ENCODE measurements around the gene KCTD5. TPM values are rescaled to one million over a fixed set of nuclear protein-coding genes. Genes with fewer than 3 reads are reported as not detected.

The KCTD5 gene
- total and polyA plus RNA-seq, 10 of the 15 experiments (the other 5 are each of a cell fraction or from before 2014, with no cell fraction given): 0.58 to 56.4 (median 37.3) TPM

DNA sequence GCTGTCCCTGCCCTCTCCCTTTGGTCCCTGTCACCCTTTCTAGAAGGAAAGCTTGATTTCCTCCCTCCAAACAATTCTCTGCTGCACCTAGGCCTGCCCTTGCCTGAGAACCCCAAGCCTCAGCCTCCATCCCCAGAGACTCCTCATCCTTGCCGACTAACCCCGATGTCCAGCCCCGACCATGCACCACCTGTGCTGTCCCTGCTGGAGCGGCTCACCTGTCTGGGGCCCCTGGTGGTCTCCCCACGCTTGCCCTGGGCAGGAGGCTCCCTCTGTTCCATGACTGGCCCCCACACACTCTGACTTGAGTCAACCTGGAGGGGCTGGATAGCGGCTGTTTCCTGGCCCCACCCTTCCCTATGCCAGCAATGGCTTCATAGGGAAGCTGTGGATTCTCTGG, 58.2 kb downstream of the KCTD5 start:
- WGBS (ENCODE audit: insufficient coverage, insufficient replicate concordance, low lambda C conversion rate, missing lambda C conversion rate): 44% methylated on average over 6 of the region's 6 CpGs
- no peak overlapping the region for H3K4me2 ChIP-seq (ENCODE audit: control insufficient read depth, insufficient read depth)
- H3K79me2 ChIP-seq (ENCODE audit: control insufficient read depth, insufficient read depth, low read length): no peaks in the 10 kb centered on the region
- H3K9ac ChIP-seq (ENCODE audit: control insufficient read depth, insufficient read depth, low read length): no peak overlapping the region; the same call in 1 of the 2 replicates
- DNase-seq (ENCODE audit: low read depth, low spot score) (no peak), ATAC-seq (no peak), FAIRE-seq (no peak)
- CTCF ChIA-PET: no interaction called here
- intact Hi-C loops (cut with micrococcal nuclease; ENCODE audit: unreplicated experiment): no loop called here
- no peaks in the 10 kb centered on the region for H3K9me3 ChIP-seq (replicated peaks; ENCODE audit: control insufficient read depth, insufficient read depth, low read length)
- BruUV-seq (replicated peaks): no TSS peak
- TF ChIP-seq, protein P1, sequence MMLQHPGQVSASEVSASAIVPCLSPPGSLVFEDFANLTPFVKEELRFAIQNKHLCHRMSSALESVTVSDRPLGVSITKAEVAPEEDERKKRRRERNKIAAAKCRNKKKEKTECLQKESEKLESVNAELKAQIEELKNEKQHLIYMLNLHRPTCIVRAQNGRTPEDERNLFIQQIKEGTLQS (IDR thresholded peaks at IDR 0.05; ENCODE audit: borderline replicate concordance, extremely low read depth, low read depth, low read length): no peak
- TF ChIP-seq, protein P2, sequence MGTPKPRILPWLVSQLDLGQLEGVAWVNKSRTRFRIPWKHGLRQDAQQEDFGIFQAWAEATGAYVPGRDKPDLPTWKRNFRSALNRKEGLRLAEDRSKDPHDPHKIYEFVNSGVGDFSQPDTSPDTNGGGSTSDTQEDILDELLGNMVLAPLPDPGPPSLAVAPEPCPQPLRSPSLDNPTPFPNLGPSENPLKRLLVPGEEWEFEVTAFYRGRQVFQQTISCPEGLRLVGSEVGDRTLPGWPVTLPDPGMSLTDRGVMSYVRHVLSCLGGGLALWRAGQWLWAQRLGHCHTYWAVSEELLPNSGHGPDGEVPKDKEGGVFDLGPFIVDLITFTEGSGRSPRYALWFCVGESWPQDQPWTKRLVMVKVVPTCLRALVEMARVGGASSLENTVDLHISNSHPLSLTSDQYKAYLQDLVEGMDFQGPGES (IDR thresholded peaks at IDR 0.05): no peak
- no peak for TF ChIP-seq POU2F2 (IDR thresholded peaks at IDR 0.05; ENCODE audit: borderline replicate concordance, low read depth, low read length)
- TF ChIP-seq NFYB (IDR thresholded peaks at IDR 0.05; ENCODE audit: insufficient read depth, low read depth, low read length): no peak
- TF ChIP-seq RBBP5 (conservative IDR thresholded peaks at IDR 0.05): no peak
- TF ChIP-seq IKZF2 (IDR thresholded peaks at IDR 0.05): no peak
- no peak for TF ChIP-seq NRF1 (conservative IDR thresholded peaks at IDR 0.05; ENCODE audit: low read depth, low read length)
- TF ChIP-seq NFIC (IDR thresholded peaks at IDR 0.05; ENCODE audit: low read depth, low read length): no peak
- TF ChIP-seq, protein P3, sequence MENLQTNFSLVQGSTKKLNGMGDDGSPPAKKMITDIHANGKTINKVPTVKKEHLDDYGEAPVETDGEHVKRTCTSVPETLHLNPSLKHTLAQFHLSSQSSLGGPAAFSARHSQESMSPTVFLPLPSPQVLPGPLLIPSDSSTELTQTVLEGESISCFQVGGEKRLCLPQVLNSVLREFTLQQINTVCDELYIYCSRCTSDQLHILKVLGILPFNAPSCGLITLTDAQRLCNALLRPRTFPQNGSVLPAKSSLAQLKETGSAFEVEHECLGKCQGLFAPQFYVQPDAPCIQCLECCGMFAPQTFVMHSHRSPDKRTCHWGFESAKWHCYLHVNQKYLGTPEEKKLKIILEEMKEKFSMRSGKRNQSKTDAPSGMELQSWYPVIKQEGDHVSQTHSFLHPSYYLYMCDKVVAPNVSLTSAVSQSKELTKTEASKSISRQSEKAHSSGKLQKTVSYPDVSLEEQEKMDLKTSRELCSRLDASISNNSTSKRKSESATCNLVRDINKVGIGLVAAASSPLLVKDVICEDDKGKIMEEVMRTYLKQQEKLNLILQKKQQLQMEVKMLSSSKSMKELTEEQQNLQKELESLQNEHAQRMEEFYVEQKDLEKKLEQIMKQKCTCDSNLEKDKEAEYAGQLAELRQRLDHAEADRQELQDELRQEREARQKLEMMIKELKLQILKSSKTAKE (IDR thresholded peaks at IDR 0.05; ENCODE audit: low read depth, poor library complexity, severe bottlenecking): no peak
- no peak for TF ChIP-seq TBL1XR1 (IDR thresholded peaks at IDR 0.05; ENCODE audit: low read depth, low read length)
- no peak for TF ChIP-seq YBX1 (IDR thresholded peaks at IDR 0.05)
- no peaks in the 10 kb centered on the region for H3K36me3 ChIP-seq (ENCODE audit: control insufficient read depth in 2 of 2, insufficient read depth in 2 of 2, low read length in 1 of 2)
- no peaks in the 10 kb centered on the region for H3K27me3 ChIP-seq (replicated peaks in 1 of 2; ENCODE audit: control insufficient read depth in 2 of 2, insufficient read depth in 2 of 2, low read length in 1 of 2)
- H3K4me3 ChIP-seq: no peak overlapping the region
- POLR2A ChIA-PET: interaction anchor here (0.5 kb wide), 1 partner anchor 202 kb away, joined by 3 read pairs; no protein-coding TSS in a partner anchor
- SMC1A ChIA-PET (ENCODE audit: uncharacterized antibody, unreplicated experiment): no interaction called here
- no peaks in the 10 kb centered on the region for H3K4me1 ChIP-seq (ENCODE audit: control insufficient read depth, insufficient read depth, low read length)
- H2AFZ ChIP-seq (ENCODE audit: control insufficient read depth, low read depth, low read length): no peak overlapping the region
- no peak overlapping the region for H3K27ac ChIP-seq (ENCODE audit: control insufficient read depth, insufficient read depth)
- RAD21 ChIA-PET (ENCODE audit: unreplicated experiment): no interaction called here
- H4K20me1 ChIP-seq (ENCODE audit: control insufficient read depth, insufficient read depth): no peaks in the 10 kb centered on the region; the same call in 1 of the 2 replicates
- in situ Hi-C loops (cut with MboI): no loop called here

Data from GM12878 (cell line).